ENCODE results near the gene AKAP13. TPM values are rescaled to one million over a fixed set of nuclear protein-coding genes. Genes with fewer than 3 reads are reported as not detected.

AKAP13 gene
- polyA plus RNA-seq, 2 of the 4 experiments (the other 2 are of a cell fraction), result 20.4 to 28.8 TPM

DNA sequence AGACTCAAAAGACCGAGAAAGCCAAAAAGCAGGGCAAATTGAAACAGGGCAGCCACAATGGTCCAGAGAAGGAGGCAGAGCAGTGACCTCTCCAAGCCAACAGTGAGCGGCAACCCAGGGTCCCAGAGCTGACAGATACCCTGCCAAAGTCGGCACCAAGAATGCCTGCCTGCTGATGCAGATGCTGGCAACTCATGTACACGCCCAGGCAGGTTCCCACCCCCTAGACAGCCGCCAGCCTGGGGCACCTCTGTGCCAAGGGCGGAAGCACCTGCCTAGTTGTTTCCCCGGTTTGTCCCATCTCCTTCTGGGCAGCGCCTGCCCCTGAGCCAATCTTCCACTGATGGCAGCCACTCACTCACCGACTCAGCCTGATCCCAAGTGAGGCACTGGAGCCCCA lies 392.3 kb downstream of the AKAP13 start (continued):
- TF ChIP-seq REST (IDR thresholded peaks at IDR 0.05) (no peak), EHMT2 (IDR thresholded peaks at IDR 0.05; ENCODE audit: low read depth) (no peak), MYC (IDR thresholded peaks at IDR 0.05; ENCODE audit: borderline replicate concordance, low read length) (no peak), RNF2 (IDR thresholded peaks at IDR 0.05; ENCODE audit: borderline replicate concordance, low read depth) (no peak), HES2 (IDR thresholded peaks at IDR 0.05) (no peak), CHD2 (IDR thresholded peaks at IDR 0.05; ENCODE audit: low read length, partially characterized antibody) (no peak)
- TF ChIP-seq, protein P1, sequence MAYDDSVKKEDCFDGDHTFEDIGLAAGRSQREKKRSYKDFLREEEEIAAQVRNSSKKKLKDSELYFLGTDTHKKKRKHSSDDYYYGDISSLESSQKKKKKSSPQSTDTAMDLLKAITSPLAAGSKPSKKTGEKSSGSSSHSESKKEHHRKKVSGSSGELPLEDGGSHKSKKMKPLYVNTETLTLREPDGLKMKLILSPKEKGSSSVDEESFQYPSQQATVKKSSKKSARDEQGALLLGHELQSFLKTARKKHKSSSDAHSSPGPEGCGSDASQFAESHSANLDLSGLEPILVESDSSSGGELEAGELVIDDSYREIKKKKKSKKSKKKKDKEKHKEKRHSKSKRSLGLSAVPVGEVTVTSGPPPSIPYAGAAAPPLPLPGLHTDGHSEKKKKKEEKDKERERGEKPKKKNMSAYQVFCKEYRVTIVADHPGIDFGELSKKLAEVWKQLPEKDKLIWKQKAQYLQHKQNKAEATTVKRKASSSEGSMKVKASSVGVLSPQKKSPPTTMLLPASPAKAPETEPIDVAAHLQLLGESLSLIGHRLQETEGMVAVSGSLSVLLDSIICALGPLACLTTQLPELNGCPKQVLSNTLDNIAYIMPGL (CRISPR knock-in tag; IDR thresholded peaks at IDR 0.05; ENCODE audit: borderline replicate concordance), result no peak

- 86% methylated on average over 12 of the region's 12 CpGs for WGBS (ENCODE audit: missing lambda C conversion rate)
- Histone ChIP-seq H3K4me3 (no peak overlapping the region), H3K4me2 (no peak overlapping the region), H3K4me1 (no peaks in the 10 kb centered on the region), H3K27ac (no peak overlapping the region), H3K9me3 (no peaks in the 10 kb centered on the region)
- ATAC-seq, result no peak
- DNase-seq (ENCODE audit: low read depth in 1 of 2, low spot score in 1 of 2), result no peak
- POLR2A ChIA-PET, result no interaction called here
- CTCF ChIA-PET, result interaction anchor here (0.6 to 1.9 kb wide), 5 partner anchors 9 to 717 kb away, joined by 3 to 7 read pairs (median 3); no protein-coding TSS in a partner anchor
- FAIRE-seq, result no peak
- TF ChIP-seq ZC3H11A (IDR thresholded peaks at IDR 0.05), result no peak
- no peak for TF ChIP-seq EHF (CRISPR knock-in tag; IDR thresholded peaks at IDR 0.05)
- TF ChIP-seq EP300 (IDR thresholded peaks at IDR 0.05), result no peak
- no peak for TF ChIP-seq HEYL (CRISPR knock-in tag; IDR thresholded peaks at IDR 0.05)
- no peak for TF ChIP-seq BHLHE40 (IDR thresholded peaks at IDR 0.05; ENCODE audit: low read depth, low read length)
Observed at GRCh38 chr15:85773249-85773648, 392.8 kb downstream of the AKAP13 start.

GRCh38 chr15:85773970-85774369 lies 393.6 kb downstream of the AKAP13 start:
- no peaks in the 10 kb centered on the region for H3K4me1 ChIP-seq
- ATAC-seq, result no peak
- WGBS (ENCODE audit: missing lambda C conversion rate), result 93% methylated on average over 10 of the region's 10 CpGs
- no peak for FAIRE-seq
- H3K4me3 ChIP-seq, result no peak overlapping the region
- H3K9me3 ChIP-seq, result no peaks in the 10 kb centered on the region
- POLR2A ChIA-PET, result no interaction called here
- CTCF ChIA-PET, result interaction anchor here (0.6 to 1.9 kb wide), 9 partner anchors 8 to 140 kb away, joined by 3 to 7 read pairs (median 3); no protein-coding TSS in a partner anchor
- H3K27ac ChIP-seq, result no peak overlapping the region
- DNase-seq (ENCODE audit: low read depth in 1 of 2, low spot score in 1 of 2), result no peak
- H3K4me2 ChIP-seq, result no peak overlapping the region
- no peak for TF ChIP-seq CBX8 (IDR thresholded peaks at IDR 0.05)
- TF ChIP-seq HOXB13 (CRISPR knock-in tag; IDR thresholded peaks at IDR 0.05; ENCODE audit: low read depth), result no peak
- no peak for TF ChIP-seq ELK1 (IDR thresholded peaks at IDR 0.05; ENCODE audit: low read depth, low read length)
- TF ChIP-seq HDAC2 (IDR thresholded peaks at IDR 0.05), result no peak
- no peak for TF ChIP-seq TP53 (CRISPR knock-in tag; IDR thresholded peaks at IDR 0.05)
- TF ChIP-seq ZFP36 (IDR thresholded peaks at IDR 0.05; ENCODE audit: borderline replicate concordance, partially characterized antibody), result no peak
- no peak for TF ChIP-seq NR3C1 (IDR thresholded peaks at IDR 0.05)
- TF ChIP-seq RCOR1 (IDR thresholded peaks at IDR 0.05; ENCODE audit: low read depth, low read length), result no peak
- no peak for TF ChIP-seq CTCF (IDR thresholded peaks at IDR 0.05)
- no peak for TF ChIP-seq SREBF2 (IDR thresholded peaks at IDR 0.05)
- TF ChIP-seq BCL3 (IDR thresholded peaks at IDR 0.05), result no peak
- no peak for TF ChIP-seq PHF8 (IDR thresholded peaks at IDR 0.05; ENCODE audit: borderline replicate concordance, low read depth)
- no peak for TF ChIP-seq MAFK (IDR thresholded peaks at IDR 0.05; ENCODE audit: partially characterized antibody)
- TF ChIP-seq NFE2L2 (conservative IDR thresholded peaks at IDR 0.05; ENCODE audit: low read length), result no peak
